ENCODE measurements around the gene SERPINB1. TPM values are rescaled to one million over a fixed set of nuclear protein-coding genes. Genes with fewer than 3 reads are reported as not detected.
A peak's percentile ranks its signal among the peaks of the same experiment; 100 is the strongest.

The SERPINB1 gene
- total RNA-seq, 1 donor from 2014 or later: 9.4 TPM

GRCh38 chr6:2859185-2859700 is 17.6 kb upstream of the SERPINB1 start:
- Histone ChIP-seq H3K4me1 (peaks cover 20% of the 10 kb centered on the region), H3K9me3 (ENCODE audit: low read depth) (no peaks in the 10 kb centered on the region), H4K20me1 (ENCODE audit: low read depth) (no peaks in the 10 kb centered on the region), H2AFZ (replicated peaks) (peak overlapping the region; percentile 48), H3K4me3 (no peak overlapping the region), H3K36me3 (no peaks in the 10 kb centered on the region), H3K27me3 (no peaks in the 10 kb centered on the region), H3F3A (ENCODE audit: low read depth) (no peaks in the 10 kb centered on the region), H3K27ac (no peak overlapping the region), H3K9ac (no peak overlapping the region), H3K79me2 (ENCODE audit: low read depth) (no peaks in the 10 kb centered on the region), H3K4me2 (no peak overlapping the region)
- no peak for DNase-seq (ENCODE audit: low spot score)
- Mint-ChIP-seq H3K4me3 (no peak overlapping the region), H3K4me1 (peaks cover 43% of the 10 kb centered on the region), H3K9me3 (peaks cover 3% of the 10 kb centered on the region), H3K27me3 (ENCODE audit: insufficient read depth, low read depth) (peaks cover 2% of the 10 kb centered on the region), H3K27ac (no peak overlapping the region), H3K36me3 (no peaks in the 10 kb centered on the region)
- TF ChIP-seq, protein P1, sequence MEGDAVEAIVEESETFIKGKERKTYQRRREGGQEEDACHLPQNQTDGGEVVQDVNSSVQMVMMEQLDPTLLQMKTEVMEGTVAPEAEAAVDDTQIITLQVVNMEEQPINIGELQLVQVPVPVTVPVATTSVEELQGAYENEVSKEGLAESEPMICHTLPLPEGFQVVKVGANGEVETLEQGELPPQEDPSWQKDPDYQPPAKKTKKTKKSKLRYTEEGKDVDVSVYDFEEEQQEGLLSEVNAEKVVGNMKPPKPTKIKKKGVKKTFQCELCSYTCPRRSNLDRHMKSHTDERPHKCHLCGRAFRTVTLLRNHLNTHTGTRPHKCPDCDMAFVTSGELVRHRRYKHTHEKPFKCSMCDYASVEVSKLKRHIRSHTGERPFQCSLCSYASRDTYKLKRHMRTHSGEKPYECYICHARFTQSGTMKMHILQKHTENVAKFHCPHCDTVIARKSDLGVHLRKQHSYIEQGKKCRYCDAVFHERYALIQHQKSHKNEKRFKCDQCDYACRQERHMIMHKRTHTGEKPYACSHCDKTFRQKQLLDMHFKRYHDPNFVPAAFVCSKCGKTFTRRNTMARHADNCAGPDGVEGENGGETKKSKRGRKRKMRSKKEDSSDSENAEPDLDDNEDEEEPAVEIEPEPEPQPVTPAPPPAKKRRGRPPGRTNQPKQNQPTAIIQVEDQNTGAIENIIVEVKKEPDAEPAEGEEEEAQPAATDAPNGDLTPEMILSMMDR (IDR thresholded peaks at IDR 0.05): no peak
- TF ChIP-seq EZH2phosphoT487 (IDR thresholded peaks at IDR 0.05): no peak
- no peak for TF ChIP-seq EZH2 (IDR thresholded peaks at IDR 0.05)

- Histone ChIP-seq H3K79me2 (ENCODE audit: low read depth) (no peaks in the 10 kb centered on the region), H3F3A (ENCODE audit: low read depth) (no peaks in the 10 kb centered on the region), H3K27me3 (no peaks in the 10 kb centered on the region), H3K4me3 (no peak overlapping the region), H3K36me3 (no peaks in the 10 kb centered on the region), H2AFZ (replicated peaks) (no peak overlapping the region), H3K9me3 (ENCODE audit: low read depth) (no peaks in the 10 kb centered on the region), H3K9ac (no peak overlapping the region), H3K27ac (no peak overlapping the region), H3K4me1 (peaks cover 23% of the 10 kb centered on the region), H3K4me2 (no peak overlapping the region), H4K20me1 (ENCODE audit: low read depth) (no peaks in the 10 kb centered on the region)
- Mint-ChIP-seq H3K4me1 (peaks cover 52% of the 10 kb centered on the region), H3K9me3 (peaks cover 3% of the 10 kb centered on the region), H3K36me3 (no peaks in the 10 kb centered on the region), H3K4me3 (no peak overlapping the region), H3K27me3 (ENCODE audit: insufficient read depth, low read depth) (peaks cover 2% of the 10 kb centered on the region), H3K27ac (peak overlapping the region; percentile 78)
- TF ChIP-seq, protein P1 (IDR thresholded peaks at IDR 0.05): no peak
- TF ChIP-seq EZH2 (IDR thresholded peaks at IDR 0.05) (no peak), EZH2phosphoT487 (IDR thresholded peaks at IDR 0.05) (no peak)
- no peak for DNase-seq (ENCODE audit: low spot score)
These were observed 16.1 kb upstream of the SERPINB1 start for GRCh38 chr6:2857580-2858337.

- Histone ChIP-seq H4K20me1 (ENCODE audit: low read depth) (no peaks in the 10 kb centered on the region), H3K4me2 (no peak overlapping the region), H3K79me2 (ENCODE audit: low read depth) (no peaks in the 10 kb centered on the region), H3K4me3 (no peak overlapping the region), H3K9me3 (ENCODE audit: low read depth) (no peaks in the 10 kb centered on the region), H3K9ac (no peak overlapping the region), H3K27me3 (no peaks in the 10 kb centered on the region), H3K27ac (no peak overlapping the region), H3K36me3 (no peaks in the 10 kb centered on the region), H3F3A (ENCODE audit: low read depth) (peaks cover 3% of the 10 kb centered on the region), H3K4me1 (peaks cover 23% of the 10 kb centered on the region), H2AFZ (replicated peaks) (no peak overlapping the region)
- Mint-ChIP-seq H3K27ac (peak overlapping the region; percentile 84), H3K4me1 (peaks cover 52% of the 10 kb centered on the region), H3K27me3 (ENCODE audit: insufficient read depth, low read depth) (peaks cover 2% of the 10 kb centered on the region), H3K4me3 (no peak overlapping the region), H3K9me3 (peaks cover 3% of the 10 kb centered on the region), H3K36me3 (no peaks in the 10 kb centered on the region)
- no peak for DNase-seq (ENCODE audit: low spot score)
- no peak for TF ChIP-seq EZH2 (IDR thresholded peaks at IDR 0.05)
- TF ChIP-seq EZH2phosphoT487 (IDR thresholded peaks at IDR 0.05): no peak
- TF ChIP-seq, protein P1 (IDR thresholded peaks at IDR 0.05): no peak
These were observed 15.5 kb upstream of the SERPINB1 start for GRCh38 chr6:2857185-2857579.

All from neural progenitor cell (in vitro differentiated cells).